B cell (primary cell): ENCODE results near the gene CASTOR1.

ENCODE experiments used
- CTCF ChIP-seq: fragments of 200-600 bp; IDR thresholded peaks from one replicate; pipeline ENCODE4 v1.8.0; 2022; ENCODE audit warnings: antibody characterized with exemption, mild to moderate bottlenecking
- EZH2 ChIP-seq: IDR thresholded peaks from 2 replicates; pipeline ENCODE4 v1.6.1; 2012; ENCODE audit warnings: borderline replicate concordance, low read depth, mild to moderate bottlenecking, moderate library complexity, low read length; ENCODE audit not compliant: insufficient read depth, poor library complexity, severe bottlenecking

GRCh38 chr22:30332994-30333706, 43.8 kb upstream of the CASTOR1 start:
- TF ChIP-seq EZH2 (no peak), CTCF (no peak)
